Measurements from ENCODE around the gene ZFHX3. TPM values are rescaled to one million over a fixed set of nuclear protein-coding genes. Genes with fewer than 3 reads are reported as not detected.
A peak's percentile ranks its signal among the peaks of the same experiment; 100 is the strongest.

The ZFHX3 gene
- total and polyA plus RNA-seq, 10 of the 15 experiments (the other 5 are each of a cell fraction or from before 2014, with no cell fraction given) = 0.68 to 8.6 (median 2.0) TPM

GRCh38 chr16:72908362-72909167 lies 139.4 kb downstream of the ZFHX3 start:
- FAIRE-seq = no peak
- ATAC-seq = peak; percentile 52
- H3K4me3 ChIP-seq = no peak overlapping the region
- SMC1A ChIA-PET (ENCODE audit: uncharacterized antibody, unreplicated experiment) = interaction anchor here (0.7 to 0.9 kb wide), 2 partner anchors 22 to 52 kb away, joined by 3 read pairs; no protein-coding TSS in a partner anchor
- CTCF ChIA-PET = interaction anchor here (2.0 kb wide), 1 partner anchor 12 kb away, joined by 6 read pairs; no protein-coding TSS in a partner anchor
- H2AFZ ChIP-seq (ENCODE audit: control insufficient read depth, low read depth, low read length) = no peak overlapping the region
- no peaks in the 10 kb centered on the region for H3K27me3 ChIP-seq (replicated peaks in 1 of 2; ENCODE audit: control insufficient read depth in 2 of 2, insufficient read depth in 2 of 2, low read length in 1 of 2)
- WGBS (ENCODE audit: insufficient coverage, insufficient replicate concordance, low lambda C conversion rate, missing lambda C conversion rate) = 76% methylated on average over 19 of the region's 19 CpGs
- POLR2A ChIA-PET = interaction anchor here (0.5 to 1.2 kb wide), 3 partner anchors 21 to 149 kb away, joined by 3 read pairs; no protein-coding TSS in a partner anchor
- no TSS peak for BruUV-seq (replicated peaks)
- in situ Hi-C loops (cut with MboI) (no loop called here), intact Hi-C loops (cut with micrococcal nuclease; ENCODE audit: unreplicated experiment) (no loop called here)
- H3K4me2 ChIP-seq (ENCODE audit: control insufficient read depth, insufficient read depth) = no peak overlapping the region
- H3K27ac ChIP-seq (ENCODE audit: control insufficient read depth, insufficient read depth) = no peak overlapping the region
- H3K36me3 ChIP-seq (ENCODE audit: control insufficient read depth in 2 of 2, insufficient read depth in 2 of 2, low read length in 1 of 2) = no peaks in the 10 kb centered on the region
- no peaks in the 10 kb centered on the region for H3K9me3 ChIP-seq (replicated peaks; ENCODE audit: control insufficient read depth, insufficient read depth, low read length)
- H3K4me1 ChIP-seq (ENCODE audit: control insufficient read depth, insufficient read depth, low read length) = no peaks in the 10 kb centered on the region
- H3K9ac ChIP-seq (ENCODE audit: control insufficient read depth, insufficient read depth, low read length) = no peak overlapping the region
- DNase-seq (ENCODE audit: low read depth, low spot score) = no peak
- H3K79me2 ChIP-seq (ENCODE audit: control insufficient read depth, insufficient read depth, low read length) = no peaks in the 10 kb centered on the region; the same call in 1 of the 2 replicates
- RAD21 ChIA-PET (ENCODE audit: unreplicated experiment) = no interaction called here
- no peaks in the 10 kb centered on the region for H4K20me1 ChIP-seq (ENCODE audit: control insufficient read depth, insufficient read depth)
- TF ChIP-seq KDM1A (IDR thresholded peaks at IDR 0.05; ENCODE audit: borderline replicate concordance) (no peak), TCF7 (IDR thresholded peaks at IDR 0.05; ENCODE audit: borderline replicate concordance) (no peak), WRNIP1 (IDR thresholded peaks at IDR 0.05; ENCODE audit: borderline replicate concordance, low read depth, low read length) (no peak), ZNF592 (IDR thresholded peaks at IDR 0.05) (no peak), TBL1XR1 (IDR thresholded peaks at IDR 0.05; ENCODE audit: low read depth, low read length) (no peak), CBX5 (IDR thresholded peaks at IDR 0.05; ENCODE audit: low read depth) (no peak), BACH1 (IDR thresholded peaks at IDR 0.05; ENCODE audit: borderline replicate concordance) (no peak), MYB (IDR thresholded peaks at IDR 0.05; ENCODE audit: borderline replicate concordance, low read depth, low read length) (no peak), ZSCAN29 (IDR thresholded peaks at IDR 0.05) (no peak), GATAD2B (conservative IDR thresholded peaks at IDR 0.05; ENCODE audit: low read depth) (no peak), KLF5 (IDR thresholded peaks at IDR 0.05; ENCODE audit: partially characterized antibody) (no peak), DPF2 (IDR thresholded peaks at IDR 0.05) (no peak), STAT3 (IDR thresholded peaks at IDR 0.05; ENCODE audit: low read depth, low read length) (no peak)
- TF ChIP-seq, protein P1, sequence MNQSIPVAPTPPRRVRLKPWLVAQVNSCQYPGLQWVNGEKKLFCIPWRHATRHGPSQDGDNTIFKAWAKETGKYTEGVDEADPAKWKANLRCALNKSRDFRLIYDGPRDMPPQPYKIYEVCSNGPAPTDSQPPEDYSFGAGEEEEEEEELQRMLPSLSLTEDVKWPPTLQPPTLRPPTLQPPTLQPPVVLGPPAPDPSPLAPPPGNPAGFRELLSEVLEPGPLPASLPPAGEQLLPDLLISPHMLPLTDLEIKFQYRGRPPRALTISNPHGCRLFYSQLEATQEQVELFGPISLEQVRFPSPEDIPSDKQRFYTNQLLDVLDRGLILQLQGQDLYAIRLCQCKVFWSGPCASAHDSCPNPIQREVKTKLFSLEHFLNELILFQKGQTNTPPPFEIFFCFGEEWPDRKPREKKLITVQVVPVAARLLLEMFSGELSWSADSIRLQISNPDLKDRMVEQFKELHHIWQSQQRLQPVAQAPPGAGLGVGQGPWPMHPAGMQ (IDR thresholded peaks at IDR 0.05; ENCODE audit: borderline replicate concordance) = no peak
- TF ChIP-seq, protein P2, sequence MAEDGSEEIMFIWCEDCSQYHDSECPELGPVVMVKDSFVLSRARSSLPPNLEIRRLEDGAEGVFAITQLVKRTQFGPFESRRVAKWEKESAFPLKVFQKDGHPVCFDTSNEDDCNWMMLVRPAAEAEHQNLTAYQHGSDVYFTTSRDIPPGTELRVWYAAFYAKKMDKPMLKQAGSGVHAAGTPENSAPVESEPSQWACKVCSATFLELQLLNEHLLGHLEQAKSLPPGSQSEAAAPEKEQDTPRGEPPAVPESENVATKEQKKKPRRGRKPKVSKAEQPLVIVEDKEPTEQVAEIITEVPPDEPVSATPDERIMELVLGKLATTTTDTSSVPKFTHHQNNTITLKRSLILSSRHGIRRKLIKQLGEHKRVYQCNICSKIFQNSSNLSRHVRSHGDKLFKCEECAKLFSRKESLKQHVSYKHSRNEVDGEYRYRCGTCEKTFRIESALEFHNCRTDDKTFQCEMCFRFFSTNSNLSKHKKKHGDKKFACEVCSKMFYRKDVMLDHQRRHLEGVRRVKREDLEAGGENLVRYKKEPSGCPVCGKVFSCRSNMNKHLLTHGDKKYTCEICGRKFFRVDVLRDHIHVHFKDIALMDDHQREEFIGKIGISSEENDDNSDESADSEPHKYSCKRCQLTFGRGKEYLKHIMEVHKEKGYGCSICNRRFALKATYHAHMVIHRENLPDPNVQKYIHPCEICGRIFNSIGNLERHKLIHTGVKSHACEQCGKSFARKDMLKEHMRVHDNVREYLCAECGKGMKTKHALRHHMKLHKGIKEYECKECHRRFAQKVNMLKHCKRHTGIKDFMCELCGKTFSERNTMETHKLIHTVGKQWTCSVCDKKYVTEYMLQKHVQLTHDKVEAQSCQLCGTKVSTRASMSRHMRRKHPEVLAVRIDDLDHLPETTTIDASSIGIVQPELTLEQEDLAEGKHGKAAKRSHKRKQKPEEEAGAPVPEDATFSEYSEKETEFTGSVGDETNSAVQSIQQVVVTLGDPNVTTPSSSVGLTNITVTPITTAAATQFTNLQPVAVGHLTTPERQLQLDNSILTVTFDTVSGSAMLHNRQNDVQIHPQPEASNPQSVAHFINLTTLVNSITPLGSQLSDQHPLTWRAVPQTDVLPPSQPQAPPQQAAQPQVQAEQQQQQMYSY (CRISPR knock-in tag; IDR thresholded peaks at IDR 0.05) = no peak
